Fibroblast of skin of back (primary cell): ENCODE data around the gene GAP43.
"Not testable (repeated sequence)": the region's sequence is repeated elsewhere in the genome, so short reads cannot be mapped to it uniquely, and the experiment has no call there.

Experiments
- DNase-seq: peaks from one replicate; pipeline ENCODE4 v3.0.0-alpha.2; 2013

Gene GAP43

DNA sequence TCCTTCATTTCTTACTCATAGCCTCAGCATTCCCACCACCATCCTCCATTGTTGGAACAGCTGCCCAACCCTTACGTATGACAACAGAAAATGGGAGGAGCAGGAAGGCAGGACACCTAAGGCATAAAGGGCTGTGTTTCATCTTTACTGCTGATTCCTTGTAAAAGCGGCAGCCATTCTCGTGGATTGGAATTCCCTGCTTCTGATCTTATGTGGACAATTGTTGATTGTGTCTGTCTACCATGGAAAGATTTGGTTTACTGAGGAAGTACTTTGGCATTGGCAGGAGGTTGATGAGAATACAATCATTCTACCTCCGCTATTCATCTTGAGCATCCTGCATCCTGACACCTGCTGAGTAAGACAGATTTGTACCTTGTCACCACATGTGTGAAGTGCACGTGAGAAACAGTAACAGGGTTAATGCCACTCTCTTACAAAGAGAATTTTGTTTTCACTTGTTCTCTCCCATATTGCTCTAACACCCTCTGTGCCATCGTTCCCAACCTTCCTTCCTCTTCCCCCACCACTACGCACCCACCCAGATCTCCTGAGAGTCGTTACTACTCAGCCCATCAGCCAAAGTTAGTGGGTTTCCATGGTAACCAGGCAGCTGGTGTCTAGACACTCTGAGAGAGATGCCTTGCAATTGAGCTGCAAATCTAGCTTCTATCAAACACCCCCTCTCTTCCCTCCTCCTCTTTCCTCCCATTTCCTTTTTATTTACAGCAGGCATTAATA, 75.7 kb downstream of the GAP43 start:
- DNase-seq = peak; percentile 43

DNA sequence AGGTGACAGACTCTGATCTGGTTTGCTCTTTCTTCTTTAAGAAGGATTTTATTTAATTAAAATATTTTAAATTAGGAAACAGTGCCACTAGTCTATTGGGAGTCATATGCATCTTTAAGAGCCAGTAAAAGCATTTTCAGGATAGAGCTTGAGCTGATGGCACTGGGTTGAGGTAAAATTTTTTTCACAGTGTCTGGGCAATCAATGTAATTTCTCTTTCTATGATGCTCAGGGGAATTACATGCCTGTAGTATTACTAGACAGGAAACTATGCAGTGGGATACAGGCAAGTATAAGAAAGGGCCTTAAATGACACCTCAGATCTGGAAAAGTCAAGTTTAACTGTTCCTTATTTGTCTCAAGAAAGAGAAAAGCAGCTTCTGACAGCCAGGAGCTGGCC, 76.4 kb downstream of the GAP43 start:
- DNase-seq = peak; percentile 86

- DNase-seq = no peak
Observed at GRCh38 chr3:115702598-115702997, 79.3 kb downstream of the GAP43 start.

DNA sequence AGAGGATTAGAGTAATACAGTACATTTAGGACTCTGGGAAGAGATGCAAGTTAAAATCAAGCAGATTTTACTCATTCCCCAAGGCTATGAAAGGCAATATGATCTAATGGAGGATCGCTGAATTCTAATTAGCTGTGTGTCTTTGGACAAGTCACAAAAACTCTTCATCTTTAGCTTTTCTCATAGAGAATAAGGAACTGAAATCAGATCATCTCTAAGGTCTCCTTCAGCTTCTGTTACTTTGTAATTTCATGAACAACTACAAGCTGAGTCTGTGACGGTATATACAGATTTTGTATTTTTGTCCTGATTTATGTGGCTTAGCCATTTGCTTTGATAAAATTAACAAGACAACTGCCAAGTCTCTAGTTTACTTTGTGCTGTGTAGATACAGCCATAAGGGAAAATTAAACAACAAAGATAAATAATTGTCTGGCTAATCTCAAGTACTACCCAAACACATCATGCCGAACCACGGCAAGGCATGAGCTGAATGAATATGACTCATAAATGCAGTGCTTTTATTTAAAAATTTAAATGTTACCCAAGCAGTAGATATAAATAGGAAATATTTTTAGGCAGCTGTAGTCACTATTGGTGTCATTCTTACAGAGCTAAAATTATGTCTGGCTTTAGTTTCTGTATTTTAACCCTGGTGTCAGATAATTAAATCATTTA, 81.5 kb downstream of the GAP43 start:
- peak; percentile 66 for DNase-seq

- DNase-seq = peak; percentile 70
Observed at GRCh38 chr3:115706311-115706829, 83.1 kb downstream of the GAP43 start.

DNA sequence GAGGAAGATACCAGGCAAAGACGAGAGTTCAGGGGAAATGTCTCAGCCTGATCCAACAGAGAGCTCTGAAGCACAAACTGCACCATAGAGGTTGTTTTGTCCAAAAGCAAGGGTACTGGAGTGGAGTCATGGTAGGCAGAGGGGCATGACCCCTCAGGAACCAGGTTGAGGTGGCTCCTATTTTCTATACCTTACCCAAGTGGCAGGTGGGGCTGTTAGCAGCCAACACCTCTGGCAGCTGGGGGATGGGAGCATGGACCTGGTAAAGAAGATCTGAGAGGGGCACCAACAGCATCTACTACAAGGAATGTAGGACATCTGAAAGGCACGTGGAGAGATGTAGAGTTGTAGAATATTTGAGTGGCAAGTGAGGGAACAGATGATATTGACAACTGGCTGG, 85.2 kb downstream of the GAP43 start:
- no peak for DNase-seq

DNA sequence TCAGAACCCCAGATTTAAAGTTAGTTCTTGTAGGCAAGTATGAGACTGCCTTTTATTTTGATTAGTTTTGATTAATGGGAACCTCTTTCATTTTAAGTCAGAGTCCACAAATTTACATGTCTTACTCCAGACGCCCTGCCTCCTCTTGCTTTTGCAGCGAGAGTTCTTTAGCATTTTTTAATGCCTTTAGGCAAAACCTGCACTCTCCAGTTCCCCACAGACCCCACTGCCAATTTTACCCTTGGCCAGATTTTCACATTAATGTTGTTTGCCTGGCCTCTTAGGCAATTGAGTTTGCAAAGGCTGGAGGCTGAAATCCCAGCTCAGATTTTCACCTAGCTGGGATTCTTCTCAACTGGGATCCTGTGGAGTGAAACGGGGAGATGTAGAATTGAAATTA, 85.8 kb downstream of the GAP43 start:
- no peak for DNase-seq

GRCh38 chr3:115709931-115710330, 86.6 kb downstream of the GAP43 start:
- peak; percentile 41 for DNase-seq

- DNase-seq = peak; percentile 75
Observed at GRCh38 chr3:115710799-115711198, 87.5 kb downstream of the GAP43 start.

GRCh38 chr3:115712871-115713270, 89.6 kb downstream of the GAP43 start:
- DNase-seq = no peak

DNA sequence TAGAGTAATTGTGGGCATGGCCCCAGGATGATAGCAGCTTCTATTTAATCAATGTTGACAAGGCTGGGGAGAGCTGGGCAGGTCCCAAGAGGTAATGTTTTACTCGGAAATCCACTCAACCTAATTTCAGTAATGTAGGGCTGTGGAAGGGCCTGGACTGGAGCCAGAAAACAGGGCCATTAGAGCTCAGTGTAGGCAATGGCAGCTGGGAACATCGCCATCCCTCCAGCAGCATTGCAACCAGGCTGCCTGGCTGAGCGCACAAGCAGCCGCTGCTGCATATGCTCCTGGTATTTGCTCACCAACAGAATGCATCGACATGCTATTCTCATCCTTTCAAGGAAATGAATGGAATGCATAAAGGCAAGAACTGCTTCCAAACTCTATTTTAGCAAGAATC, 90.0 kb downstream of the GAP43 start:
- peak; percentile 64 for DNase-seq

DNA sequence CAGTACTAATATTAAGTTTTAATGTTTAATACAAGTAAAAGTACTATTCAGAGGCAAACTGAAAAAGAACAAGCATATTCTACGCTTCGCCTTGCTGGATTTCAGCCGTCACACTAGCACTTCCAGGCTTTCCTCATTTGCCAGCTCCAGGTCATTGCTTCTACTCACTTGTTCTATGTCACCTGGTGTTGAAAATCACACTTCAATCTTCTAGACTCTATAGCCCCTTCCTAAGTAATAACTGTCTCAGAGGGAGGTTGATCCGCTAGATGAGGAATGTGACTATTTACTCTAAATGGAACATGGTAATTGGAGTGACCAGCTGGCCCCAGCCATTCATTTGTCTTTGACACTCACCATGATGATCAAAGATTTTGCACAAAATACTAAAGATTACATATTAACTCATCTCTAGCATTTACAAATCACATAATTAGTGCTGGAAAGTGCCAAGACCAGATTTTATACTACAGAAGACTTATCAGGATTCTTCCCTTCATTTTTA, 92.0 kb downstream of the GAP43 start:
- DNase-seq = no peak

- DNase-seq = peak; percentile 43
Observed at GRCh38 chr3:115720983-115721382, 97.7 kb downstream of the GAP43 start.

GRCh38 chr3:115725800-115726199, 102.5 kb downstream of the GAP43 start:
- DNase-seq = no peak

- DNase-seq = no peak
Observed at GRCh38 chr3:115727135-115727534, 103.8 kb downstream of the GAP43 start.

DNA sequence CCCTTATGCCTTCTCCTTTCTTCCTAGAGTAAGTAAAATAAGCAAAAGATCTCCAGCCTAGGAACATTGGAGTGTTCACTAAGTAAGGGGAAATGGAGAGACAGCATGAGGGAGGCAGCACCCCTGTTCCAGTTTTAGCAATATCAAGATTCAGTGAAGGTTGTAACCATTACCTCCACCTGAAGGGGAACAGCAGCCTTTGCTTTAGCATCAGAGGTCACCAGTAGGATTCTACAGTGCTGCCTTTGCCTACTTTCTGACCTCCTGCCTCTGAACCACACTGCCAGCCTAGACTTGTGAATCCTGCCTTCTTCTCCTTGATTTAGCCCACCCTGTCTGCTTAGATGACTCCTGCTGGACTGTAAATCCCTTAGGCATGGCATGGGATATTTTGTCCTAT, 104.7 kb downstream of the GAP43 start:
- DNase-seq = no peak

GRCh38 chr3:115736341-115736740, 113.0 kb downstream of the GAP43 start:
- not testable (repeated sequence) for DNase-seq

DNA sequence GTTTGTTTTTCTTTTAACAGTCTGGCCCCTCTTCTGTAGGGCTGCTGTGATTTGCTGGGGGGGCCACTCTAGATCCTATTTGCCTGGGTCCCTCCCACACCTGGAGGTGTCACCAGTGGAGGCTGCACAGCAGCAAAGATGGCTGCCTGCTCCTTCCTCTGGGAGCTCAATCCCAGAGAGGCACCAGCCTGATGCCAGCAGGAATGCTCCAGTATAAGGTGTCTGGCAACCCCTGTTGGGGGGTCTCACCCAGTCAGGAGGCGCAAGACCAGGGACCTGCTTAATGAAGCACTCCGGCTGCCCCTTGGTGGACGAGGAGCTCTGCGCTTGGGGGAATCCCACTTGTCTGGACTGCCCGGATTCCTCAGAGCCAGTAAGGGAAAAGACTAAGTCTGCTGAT, 118.3 kb downstream of the GAP43 start:
- no peak for DNase-seq

DNA sequence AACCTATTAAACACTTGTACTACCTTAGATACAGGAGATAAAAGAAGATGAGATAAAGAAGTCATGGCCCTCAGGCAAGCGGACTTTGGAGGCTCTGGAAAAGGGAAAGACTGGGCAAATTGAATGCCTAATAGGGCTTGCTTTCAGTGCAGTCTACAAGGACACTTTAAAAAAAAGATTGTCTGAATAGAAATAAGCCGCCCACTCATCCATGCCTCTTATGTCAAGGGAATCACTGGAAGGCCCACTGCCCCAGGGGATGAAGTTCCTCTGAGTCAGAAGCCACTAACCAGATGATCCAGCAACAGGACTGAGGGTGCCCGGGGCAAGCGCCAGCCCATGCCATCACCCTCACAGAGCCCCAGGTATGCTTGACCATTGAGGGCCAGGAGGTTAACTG, 121.2 kb downstream of the GAP43 start:
- DNase-seq = not testable (repeated sequence)

GRCh38 chr3:115752978-115753377, 129.7 kb downstream of the GAP43 start:
- DNase-seq = not testable (repeated sequence)

DNA sequence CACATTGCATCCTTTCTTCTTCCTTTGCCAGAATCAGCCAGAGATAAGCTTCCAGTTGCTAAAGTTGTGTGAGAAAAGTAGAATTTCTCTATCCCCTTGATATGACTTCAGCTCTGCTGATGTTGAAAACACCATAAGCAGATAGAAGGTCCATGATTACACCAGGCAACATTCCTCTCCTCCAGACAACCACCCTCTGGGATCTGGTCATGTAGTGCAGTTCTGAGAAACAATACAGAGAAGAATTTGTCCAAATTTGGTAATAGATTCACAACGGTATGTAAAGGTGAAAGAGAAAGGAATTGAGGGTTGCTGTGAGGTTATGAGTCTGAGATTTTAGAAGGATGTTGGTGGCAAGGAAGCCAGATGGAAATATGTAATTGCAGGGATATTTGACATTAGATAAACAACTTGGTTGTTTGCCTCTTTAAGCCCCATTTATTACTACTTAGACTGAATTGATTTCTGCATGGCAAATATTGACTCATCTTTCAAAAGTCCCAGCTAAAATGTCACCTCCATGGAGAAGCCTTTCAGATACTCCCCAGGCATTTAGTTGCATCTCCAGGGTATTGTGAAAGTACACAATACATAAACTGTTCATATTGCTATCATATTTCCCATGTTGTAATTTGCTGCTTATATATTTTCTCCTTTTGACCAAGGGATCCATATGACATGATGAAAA, 134.9 kb downstream of the GAP43 start:
- DNase-seq = peak; percentile 22

- no peak for DNase-seq
Observed at GRCh38 chr3:115760716-115761115, 137.4 kb downstream of the GAP43 start.

DNA sequence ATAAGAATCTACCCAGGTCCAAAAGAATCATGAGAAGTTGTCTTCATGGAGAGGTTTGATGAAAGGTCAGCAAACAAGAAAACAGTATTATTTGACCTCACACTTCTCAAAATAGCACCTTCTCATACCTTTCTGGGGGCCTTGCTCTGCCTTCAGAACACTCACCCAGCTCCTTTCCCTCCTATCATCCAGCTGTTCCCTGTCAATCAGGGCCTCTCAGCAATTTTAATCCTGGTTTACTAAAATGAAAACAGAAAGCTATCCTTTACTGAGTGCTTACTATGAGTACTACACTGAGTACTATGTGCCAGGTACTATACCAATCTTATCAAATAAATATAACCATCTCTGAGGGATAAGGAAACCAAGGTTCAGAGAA, 138.6 kb downstream of the GAP43 start:
- no peak for DNase-seq
